H1 (cell line): ENCODE data around the gene NR2F2. TPM values are rescaled to one million over a fixed set of nuclear protein-coding genes. Genes with fewer than 3 reads are reported as not detected.
A peak's percentile ranks its signal among the peaks of the same experiment; 100 is the strongest.

Experiments used
- CTCF ChIA-PET: fragments of 300-600 bp; sonication (Branson Sonifier 250); formaldehyde crosslinking; loops from one replicate; lab custom pipeline; 2021; ENCODE audit not compliant: partially characterized antibody; lab: Charles Lee
- POLR2A ChIA-PET: fragments of 300-600 bp; sonication (Branson Sonifier 250); formaldehyde crosslinking; loops from one replicate; lab custom pipeline; 2021; ENCODE audit warnings: inconsistent platforms; ENCODE audit not compliant: partially characterized antibody; lab: Charles Lee
- DNase-seq, 2 experiments: peaks; one replicate each; pipeline versions ENCODE4 v3.0.0 to v3.0.0-alpha.2; 2010 to 2022; ENCODE audit warnings: low spot score in 2 of 2, low read depth in 1 of 2, mixed read lengths in 1 of 2
- FAIRE-seq: peaks from 2 replicates; lab custom pipeline; 2011; peaks lifted over from hg19 to GRCh38; lab: Jason Lieb, UNC
- H2AFZ ChIP-seq: 2 replicates; pipeline ENCODE4 v1.8.1; 2012; ENCODE audit warnings: low read length, inconsistent platforms
- H2AK5ac ChIP-seq: 2 replicates; pipeline ENCODE4 v1.6.1; 2013; ENCODE audit warnings: low read depth, low read length
- H2BK120ac ChIP-seq: replicated peaks from 2 replicates; pipeline ENCODE3; 2013; ENCODE audit warnings: low read depth, low read length, inconsistent platforms
- H2BK12ac ChIP-seq: 2 replicates; pipeline ENCODE4 v1.6.1; 2013; ENCODE audit warnings: low read depth, low read length
- H2BK15ac ChIP-seq: 2 replicates; pipeline ENCODE4 v1.6.1; 2013; ENCODE audit warnings: low read length
- H2BK20ac ChIP-seq: 2 replicates; pipeline ENCODE4 v1.6.1; 2013; ENCODE audit warnings: low read length
- H2BK5ac ChIP-seq: 2 replicates; pipeline ENCODE4 v1.6.1; 2013; ENCODE audit warnings: low read depth, low read length
- H3K14ac ChIP-seq: 2 replicates; pipeline ENCODE4 v1.6.1; 2013; ENCODE audit warnings: inconsistent platforms; ENCODE audit not compliant: insufficient read length
- H3K18ac ChIP-seq: 2 replicates; pipeline ENCODE4 v1.6.1; 2013; ENCODE audit warnings: low read length; ENCODE audit errors: extremely low read depth
- H3K23ac ChIP-seq: 2 replicates; pipeline ENCODE4 v1.6.1; 2013; ENCODE audit warnings: inconsistent platforms; ENCODE audit not compliant: insufficient read length
- H3K23me2 ChIP-seq: 2 replicates; pipeline ENCODE4 v1.6.1; 2013; ENCODE audit warnings: low read depth, low read length
- H3K27ac ChIP-seq: 2 replicates; pipeline ENCODE4 v1.6.1; 2011; ENCODE audit warnings: low read depth, low read length, inconsistent platforms
- H3K27me3 ChIP-seq, 4 experiments: replicated peaks in 1 of 4; 1 replicate in 1 of 4; 2 replicates in 3 of 4; pipeline versions ENCODE4 v1.6.1 to v1.8.1; 2011 to 2013; ENCODE audit warnings: low read length in 3 of 4, mild to moderate bottlenecking in 3 of 4, inconsistent platforms in 2 of 4, mixed read lengths in 2 of 4, moderate library complexity in 1 of 4; ENCODE audit not compliant: control insufficient read depth in 3 of 4, insufficient read depth in 3 of 4; ENCODE audit errors: extremely low read depth in 1 of 4
- H3K36me3 ChIP-seq, 4 experiments: 2 replicates each; pipeline versions ENCODE4 v1.6.1 to v1.8.1; 2011 to 2013; ENCODE audit warnings: mild to moderate bottlenecking in 4 of 4, low read length in 3 of 4, moderate library complexity in 2 of 4, control low read depth in 1 of 4, inconsistent platforms in 1 of 4; ENCODE audit not compliant: insufficient read depth in 4 of 4, control insufficient read depth in 2 of 4
- H3K4ac ChIP-seq: replicated peaks from 2 replicates; pipeline ENCODE3; 2013; ENCODE audit warnings: low read length, low read depth, mixed read lengths, inconsistent platforms; ENCODE audit not compliant: insufficient read length
- H3K4me1 ChIP-seq, 4 experiments: replicated peaks in 1 of 4; 1 replicate in 1 of 4; 2 replicates in 3 of 4; pipeline versions ENCODE4 v1.6.1 to v1.8.1; 2011 to 2013; ENCODE audit warnings: low read length in 3 of 4, inconsistent platforms in 2 of 4, mixed read lengths in 1 of 4; ENCODE audit not compliant: insufficient read depth in 4 of 4, control insufficient read depth in 3 of 4
- H3K4me2 ChIP-seq, 2 experiments: 2 replicates each; pipeline versions ENCODE4 v1.6.1 to v1.8.1; 2011 to 2013; ENCODE audit warnings: low read depth in 2 of 2, low read length in 2 of 2, control low read depth in 1 of 2, inconsistent platforms in 1 of 2, mild to moderate bottlenecking in 1 of 2; ENCODE audit not compliant: insufficient read depth in 1 of 2
- H3K4me3 ChIP-seq, 4 experiments: fragments of 200-600, 300-600 bp in 1 of 4; sonication (generic), shearing (Covaris generic), sonication (Bioruptor Twin) in 1 of 4; 2 replicates each; pipeline versions ENCODE4 v1.5.1 to v1.8.1; 2011 to 2016; ENCODE audit warnings: low read length in 4 of 4, low read depth in 3 of 4, control low read depth in 2 of 4, inconsistent platforms in 2 of 4, mild to moderate bottlenecking in 2 of 4, mixed read lengths in 1 of 4, moderate library complexity in 1 of 4; ENCODE audit not compliant: insufficient read depth in 2 of 4; ENCODE audit errors: extremely low read depth in 1 of 4
- H3K56ac ChIP-seq: replicated peaks from 2 replicates; pipeline ENCODE3; 2013; ENCODE audit warnings: low read depth, mild to moderate bottlenecking, mixed read lengths, low read length, inconsistent platforms; ENCODE audit not compliant: insufficient read length
- H3K79me1 ChIP-seq: 2 replicates; pipeline ENCODE4 v1.6.1; 2013; ENCODE audit warnings: low read depth, low read length, control low read depth
- H3K79me2 ChIP-seq, 2 experiments: 2 replicates each; pipeline versions ENCODE4 v1.6.1 to v1.8.1; 2012 to 2013; ENCODE audit warnings: low read length in 2 of 2, mild to moderate bottlenecking in 2 of 2, inconsistent platforms in 1 of 2; ENCODE audit not compliant: insufficient read depth in 2 of 2, control insufficient read depth in 1 of 2
- H3K9ac ChIP-seq, 4 experiments: replicated peaks in 1 of 4; 1 replicate in 1 of 4; 2 replicates in 3 of 4; pipeline versions ENCODE4 v1.6.1 to v1.8.1; 2011 to 2013; ENCODE audit warnings: low read depth in 3 of 4, low read length in 3 of 4, control low read depth in 2 of 4, mild to moderate bottlenecking in 2 of 4, moderate library complexity in 2 of 4, inconsistent platforms in 1 of 4; ENCODE audit errors: extremely low read depth in 1 of 4
- H3K9me3 ChIP-seq, 2 experiments: 2 replicates each; pipeline versions ENCODE4 v1.6.1 to v1.8.1; 2012 to 2013; ENCODE audit warnings: mild to moderate bottlenecking in 2 of 2, moderate library complexity in 2 of 2, control low read depth in 1 of 2, inconsistent platforms in 1 of 2, low read depth in 1 of 2, low read length in 1 of 2, mixed read lengths in 1 of 2; ENCODE audit not compliant: insufficient read depth in 2 of 2
- H4K20me1 ChIP-seq, 2 experiments: replicated peaks in 1 of 2; 2 replicates each; pipeline versions ENCODE3 to v1.8.1; 2011 to 2013; ENCODE audit warnings: inconsistent platforms in 2 of 2, low read length in 2 of 2, mild to moderate bottlenecking in 1 of 2; ENCODE audit not compliant: insufficient read depth in 2 of 2, control insufficient read depth in 1 of 2
- H4K5ac ChIP-seq: 2 replicates; pipeline ENCODE4 v1.6.1; 2013; ENCODE audit warnings: low read length, low read depth, mixed read lengths, inconsistent platforms; ENCODE audit not compliant: insufficient read length
- H4K8ac ChIP-seq: 2 replicates; pipeline ENCODE4 v1.8.0; 2013; ENCODE audit warnings: mild to moderate bottlenecking, moderate library complexity, low read length, inconsistent platforms; ENCODE audit not compliant: insufficient read depth; ENCODE audit errors: extremely low read depth
- H4K91ac ChIP-seq: replicated peaks from 2 replicates; pipeline ENCODE3; 2013; ENCODE audit warnings: low read length, mixed read lengths, inconsistent platforms; ENCODE audit not compliant: insufficient read length
- BCL11A ChIP-seq, 2 experiments: IDR thresholded peaks; one replicate each; pipeline ENCODE4 v1.6.1; 2011; ENCODE audit warnings: low read depth in 2 of 2, low read length in 2 of 2, mild to moderate bottlenecking in 2 of 2
- CEBPB ChIP-seq: IDR thresholded peaks from 2 replicates; pipeline ENCODE4 v1.6.1; 2012; ENCODE audit warnings: low read depth, low read length
- KDM4A ChIP-seq: IDR thresholded peaks from one replicate; pipeline ENCODE4 v1.7.1; 2012; ENCODE audit warnings: low read depth, mild to moderate bottlenecking, moderate library complexity, low read length, inconsistent platforms; ENCODE audit not compliant: severe bottlenecking
- PHF8 ChIP-seq: fragments of 200-600 bp; sonication (generic); conservative IDR thresholded peaks from 2 replicates; pipeline ENCODE4 v1.7.1; 2012; ENCODE audit warnings: low read depth, mild to moderate bottlenecking, inconsistent platforms, low read length, moderate library complexity
- RNF2 ChIP-seq: fragments of 200-900, 300-1000 bp; sonication (generic); IDR thresholded peaks from 2 replicates; pipeline ENCODE4 v1.7.1; 2016; ENCODE audit warnings: borderline replicate concordance, low read depth, mild to moderate bottlenecking, antibody characterized with exemption, low read length; ENCODE audit not compliant: poor library complexity, severe bottlenecking; ENCODE audit errors: missing control alignments
- SRF ChIP-seq: IDR thresholded peaks from 2 replicates; pipeline ENCODE4 v1.6.1; 2011; ENCODE audit warnings: mild to moderate bottlenecking, low read depth, low read length, moderate library complexity
- WGBS, 2 experiments: shearing (Covaris generic) in 1 of 2; methylation state at CpG; one replicate each; pipeline versions ENCODE4 v1.1.6 to v1.1.7; 2013 to 2015; ENCODE audit warnings: low lambda C conversion rate in 2 of 2, mixed read lengths in 2 of 2, inconsistent platforms in 1 of 2, low coverage in 1 of 2, missing lambda C conversion rate in 1 of 2; ENCODE audit not compliant: insufficient replicate concordance in 2 of 2, insufficient coverage in 1 of 2, insufficient read length in 1 of 2; ENCODE audit errors: extremely low coverage in 1 of 2, missing lambda C conversion rate in 1 of 2; 5-methylcytosine and 5-hydroxymethylcytosine counted together
- polyA plus RNA-seq, 7 experiments: library from polyadenylated mRNA; depleted of rRNA in 3 of 7; stranded (reverse) in 5 of 7; unstranded in 2 of 7; fragments of >200 nt in 5 of 7; fragments of 200-250 nt in 2 of 7; gene quantifications; 1 replicate in 5 of 7; 2 replicates in 1 of 7; 4 replicates in 1 of 7; pipeline versions ENCODE4 v1.2.1 to v1.2.3, GENCODE V29; 2011 to 2013; ENCODE audit warnings: missing spikeins in 2 of 7, mixed read lengths in 2 of 7
- total RNA-seq: library from RNA; stranded (reverse); fragmentation: NEBNext Ultra II Directional; extraction: Animal tissue kit (Norgen Biotek cat#: 25700); gene quantifications from 2 replicates; pipeline ENCODE4 v1.2.1, GENCODE V29; 2021

Gene NR2F2
- total and polyA plus RNA-seq, 2 of the 8 experiments (the other 6 are each of a cell fraction or from before 2014, with no cell fraction given): 0.03 TPM; not detected in 1

- H3K36me3 ChIP-seq: no peaks in the 10 kb centered on the region
- no peak overlapping the region for H3K27ac ChIP-seq
- no peak overlapping the region for H4K8ac ChIP-seq
- no peak overlapping the region for H4K5ac ChIP-seq
- POLR2A ChIA-PET: no interaction called here
- no peak overlapping the region for H2AFZ ChIP-seq
- H2BK12ac ChIP-seq: no peak overlapping the region
- H2BK5ac ChIP-seq: no peak overlapping the region
- H3K4me1 ChIP-seq: peaks cover 10 to 36% (median 17%) of the 10 kb centered on the region in 4 experiments
- H3K4ac ChIP-seq: no peak overlapping the region
- no peak overlapping the region for H3K18ac ChIP-seq
- H4K91ac ChIP-seq: no peak overlapping the region
- no peak for TF ChIP-seq SRF
- no peak for TF ChIP-seq CEBPB
- no peak for TF ChIP-seq PHF8
- TF ChIP-seq KDM4A: no peak
- no peak for TF ChIP-seq BCL11A (IDR thresholded peaks at IDR 0.05; ENCODE audit: low read depth in 2 of 2, low read length in 2 of 2)
- TF ChIP-seq RNF2: peak; percentile 89
- no peak overlapping the region for H3K9ac ChIP-seq
- no peak overlapping the region for H3K14ac ChIP-seq
- FAIRE-seq (no peak), DNase-seq (no peak)
- H3K23me2 ChIP-seq: peaks cover 3% of the 10 kb centered on the region; the same call in 1 of the 2 replicates
- CTCF ChIA-PET: interaction anchor here (2.6 kb wide), 1 partner anchor 33 kb away, joined by 7 read pairs; no protein-coding TSS in a partner anchor
- H2BK120ac ChIP-seq: no peak overlapping the region
- H3K4me3 ChIP-seq: no peak overlapping the region
- peaks cover 75 to 99% (median 91%) of the 10 kb centered on the region in 4 experiments for H3K27me3 ChIP-seq
- no peak overlapping the region for H2BK20ac ChIP-seq
- H3K4me2 ChIP-seq: no peak overlapping the region; a peak in 2 of 4 replicates
- H3K9me3 ChIP-seq: no peaks in the 10 kb centered on the region
- H3K23ac ChIP-seq: no peak overlapping the region
- H3K56ac ChIP-seq: no peak overlapping the region
- H3K79me2 ChIP-seq: no peaks in the 10 kb centered on the region
- no peak overlapping the region for H2BK15ac ChIP-seq
- WGBS, 2 experiments: 13% methylated on average over 12 of the region's 12 CpGs; no CpG with 5 or more reads in 1 of the 2 experiments
- no peak overlapping the region for H2AK5ac ChIP-seq
- no peaks in the 10 kb centered on the region for H3K79me1 ChIP-seq
- H4K20me1 ChIP-seq: peaks cover 0 to 5% of the 10 kb centered on the region in 2 experiments
Measured at GRCh38 chr15:96324192-96324895, 6.2 kb upstream of the NR2F2 start.
